IPS DF 6.9 (cell line): ENCODE data around the gene SPINT3.

Experiments
- DNase-seq: peaks from one replicate; pipeline ENCODE4 v3.0.0-alpha.2; 2013; ENCODE audit warnings: low read depth, low spot score
- H3K27ac ChIP-seq: one replicate; pipeline ENCODE4 v1.5.1; 2013; ENCODE audit warnings: low read length, control low read depth
- H3K27me3 ChIP-seq: 2 replicates; pipeline ENCODE4 v1.6.1; 2013; ENCODE audit warnings: mild to moderate bottlenecking, low read length; ENCODE audit not compliant: control insufficient read depth, insufficient read depth
- H3K36me3 ChIP-seq: 2 replicates; pipeline ENCODE4 v1.6.1; 2013; ENCODE audit warnings: low read length; ENCODE audit not compliant: control insufficient read depth, insufficient read depth
- H3K4me1 ChIP-seq: 2 replicates; pipeline ENCODE4 v1.6.1; 2013; ENCODE audit warnings: low read length; ENCODE audit not compliant: control insufficient read depth, insufficient read depth
- H3K4me3 ChIP-seq: 2 replicates; pipeline ENCODE4 v1.5.1; 2013; ENCODE audit warnings: mild to moderate bottlenecking, low read length
- H3K9me3 ChIP-seq: 2 replicates; pipeline ENCODE4 v1.6.1; 2013; ENCODE audit warnings: low read length, inconsistent platforms; ENCODE audit not compliant: control insufficient read depth, insufficient read depth
- WGBS: extraction: QIAGEN DNeasy Blood & Tissue Kit; methylation state at CpG from one replicate; pipeline ENCODE4 v1.1.7; 2013; ENCODE audit warnings: mixed read lengths, missing lambda C conversion rate; ENCODE audit not compliant: insufficient read length, insufficient coverage; 5-methylcytosine and 5-hydroxymethylcytosine counted together

The SPINT3 gene

GRCh38 chr20:45462711-45463509 lies 52.5 kb downstream of the SPINT3 start:
- H3K27me3 ChIP-seq, result no peaks in the 10 kb centered on the region
- DNase-seq, result no peak
- no peaks in the 10 kb centered on the region for H3K9me3 ChIP-seq
- WGBS, result no CpG with 5 or more reads among the region's 6 CpGs
- H3K36me3 ChIP-seq, result no peaks in the 10 kb centered on the region
- H3K4me3 ChIP-seq, result no peak overlapping the region
- H3K4me1 ChIP-seq, result peaks cover under 1% of the 10 kb centered on the region; the same call in 1 of the 2 replicates
- no peak overlapping the region for H3K27ac ChIP-seq
